Testis (tissue), 2 donors: ENCODE results near the gene ERF.

Experiments
- POLR2A ChIP-seq: fragments of 450-650 bp; IDR thresholded peaks from one replicate; pipeline ENCODE4 v1.6.1; 2017; ENCODE audit warnings: antibody characterized with exemption, mild to moderate bottlenecking, moderate library complexity
- TF ChIP-seq, protein P1 (sequence below), 3 experiments: fragments of 450-650 bp in 2 of 3; fragments of 200-600 bp in 1 of 3; sonication (generic) in 1 of 3; IDR thresholded peaks; one replicate each; pipeline ENCODE4 v1.5.1; 2016 to 2019; ENCODE audit warnings: antibody characterized with exemption in 3 of 3, mild to moderate bottlenecking in 2 of 3, moderate library complexity in 1 of 3

- TF ChIP-seq, protein P1, sequence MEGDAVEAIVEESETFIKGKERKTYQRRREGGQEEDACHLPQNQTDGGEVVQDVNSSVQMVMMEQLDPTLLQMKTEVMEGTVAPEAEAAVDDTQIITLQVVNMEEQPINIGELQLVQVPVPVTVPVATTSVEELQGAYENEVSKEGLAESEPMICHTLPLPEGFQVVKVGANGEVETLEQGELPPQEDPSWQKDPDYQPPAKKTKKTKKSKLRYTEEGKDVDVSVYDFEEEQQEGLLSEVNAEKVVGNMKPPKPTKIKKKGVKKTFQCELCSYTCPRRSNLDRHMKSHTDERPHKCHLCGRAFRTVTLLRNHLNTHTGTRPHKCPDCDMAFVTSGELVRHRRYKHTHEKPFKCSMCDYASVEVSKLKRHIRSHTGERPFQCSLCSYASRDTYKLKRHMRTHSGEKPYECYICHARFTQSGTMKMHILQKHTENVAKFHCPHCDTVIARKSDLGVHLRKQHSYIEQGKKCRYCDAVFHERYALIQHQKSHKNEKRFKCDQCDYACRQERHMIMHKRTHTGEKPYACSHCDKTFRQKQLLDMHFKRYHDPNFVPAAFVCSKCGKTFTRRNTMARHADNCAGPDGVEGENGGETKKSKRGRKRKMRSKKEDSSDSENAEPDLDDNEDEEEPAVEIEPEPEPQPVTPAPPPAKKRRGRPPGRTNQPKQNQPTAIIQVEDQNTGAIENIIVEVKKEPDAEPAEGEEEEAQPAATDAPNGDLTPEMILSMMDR (IDR thresholded peaks at IDR 0.05) = no peak
- TF ChIP-seq POLR2A = no peak
These were observed 27.9 kb upstream of the ERF start for GRCh38 chr19:42282819-42283187.
